Thoracic aorta (tissue), 2 donors: ENCODE results near the gene HDAC5. TPM values are rescaled to one million over a fixed set of nuclear protein-coding genes. Genes with fewer than 3 reads are reported as not detected.

Experiments used
- ATAC-seq: fragments of 150-250 bp; one replicate; pipeline ENCODE4 v1.8.0; 2017; ENCODE audit warnings: low read depth; ENCODE audit not compliant: insufficient number of reproducible peaks, low FRiP score
- DNase-seq: peaks from one replicate; pipeline ENCODE4 v3.0.0-alpha.2; 2020; ENCODE audit warnings: low spot score
- H3K27ac ChIP-seq, 2 donors: fragments of 200-600 bp; sonication (generic); 1 replicate in 1 of 2; 2 replicates in 1 of 2; pipeline ENCODE4 v1.5.1; 2016; ENCODE audit warnings: mild to moderate bottlenecking in 2 of 2, moderate library complexity in 2 of 2
- H3K27me3 ChIP-seq: fragments of 200-600 bp; sonication (generic); replicated peaks from 2 replicates; pipeline ENCODE4 v1.6.0; 2016; ENCODE audit warnings: mild to moderate bottlenecking; ENCODE audit not compliant: insufficient read depth
- H3K36me3 ChIP-seq: fragments of 200-600 bp; sonication (generic); one replicate; pipeline ENCODE4 v1.5.1; 2016
- H3K4me1 ChIP-seq, 2 donors: fragments of 200-600 bp; sonication (generic); 1 replicate in 1 of 2; 2 replicates in 1 of 2; pipeline versions ENCODE4 v1.5.1 to v1.6.0; 2016; ENCODE audit warnings: low read depth in 2 of 2, mild to moderate bottlenecking in 1 of 2; ENCODE audit not compliant: control insufficient read depth in 1 of 2
- H3K4me3 ChIP-seq: fragments of 200-600 bp; sonication (generic); 2 replicates; pipeline ENCODE4 v1.5.1; 2016; ENCODE audit warnings: mild to moderate bottlenecking
- H3K9me3 ChIP-seq: fragments of 200-600 bp; sonication (generic); 2 replicates; pipeline ENCODE4 v1.5.1; 2016
- total RNA-seq, 2 donors: library from RNA; depleted of rRNA; stranded (reverse); fragments of >200 nt; gene quantifications; one replicate each; pipeline versions ENCODE4 v1.1.0 to v1.2.3, GENCODE V29; 2016
- TF ChIP-seq, protein P1 (sequence below): fragments of 200-600 bp; sonication (generic); IDR thresholded peaks from one replicate; pipeline ENCODE4 v1.5.1; 2019; ENCODE audit warnings: antibody characterized with exemption

The HDAC5 gene
- total RNA-seq, 2 donors from 2014 or later, result 76.9 to 115 TPM

DNA sequence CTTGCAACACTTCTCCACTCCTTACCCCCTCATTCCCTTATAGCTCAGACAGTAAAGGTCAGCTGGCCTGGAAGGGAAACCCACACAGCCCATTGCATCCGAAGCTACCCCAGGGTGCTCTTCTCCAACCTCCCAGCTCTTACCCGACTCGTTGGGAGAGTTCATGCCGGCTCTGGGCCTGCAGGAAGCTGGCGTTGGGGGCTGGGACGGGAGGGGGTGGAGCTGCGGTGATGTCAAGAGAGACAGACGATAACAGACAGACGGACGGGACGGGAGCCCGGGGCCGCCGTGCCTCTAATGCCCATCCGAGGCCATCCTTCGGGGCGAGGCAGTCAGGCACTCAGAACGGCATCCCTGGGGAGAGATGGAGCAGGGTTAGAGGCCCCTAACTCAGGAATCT is 6.1 kb downstream of the HDAC5 start:
- H3K4me1 ChIP-seq, result peaks cover 37 to 84% of the 10 kb centered on the region in 2 donors

DNA sequence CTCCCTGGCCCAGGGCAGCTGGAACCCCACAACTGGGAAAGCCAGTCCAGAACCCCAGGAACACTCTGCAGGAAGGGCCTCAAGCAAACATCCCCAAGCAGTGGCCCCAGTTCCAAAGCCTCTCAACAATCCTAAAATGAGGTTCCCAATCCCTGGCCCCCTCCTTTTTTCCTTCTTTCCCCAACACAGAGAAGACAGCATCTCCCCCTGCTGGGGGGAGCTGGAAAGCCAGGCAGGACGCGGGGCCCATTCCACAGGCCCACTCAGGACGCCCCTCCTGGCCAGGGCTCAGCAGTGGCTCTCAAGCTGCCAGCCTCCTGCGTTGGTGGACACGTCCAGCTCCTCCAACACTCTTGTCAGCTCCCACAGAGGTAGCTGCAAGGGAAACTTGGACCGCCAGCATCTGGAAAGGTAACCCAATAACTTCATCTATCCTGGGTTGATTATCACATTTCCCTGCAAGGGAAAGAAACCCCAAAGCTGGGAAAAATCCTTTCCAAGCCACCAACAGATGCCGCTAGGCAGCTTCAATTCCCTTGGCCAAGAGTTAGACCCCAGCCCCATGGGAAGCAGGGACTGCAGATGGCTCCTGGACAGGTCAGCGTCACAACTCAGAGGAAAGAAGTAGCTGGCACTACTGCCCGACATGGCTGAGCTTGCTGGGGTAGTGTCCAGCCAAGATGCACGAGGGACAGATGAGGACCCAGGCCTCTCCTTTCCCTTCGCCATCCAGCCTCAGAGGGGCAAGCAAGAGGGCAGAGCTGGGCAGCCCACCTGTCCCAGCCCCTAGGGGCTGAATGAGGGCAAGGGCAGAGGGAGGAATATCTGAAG is 7.6 kb downstream of the HDAC5 start:
- H3K36me3 ChIP-seq, result peaks cover 28% of the 10 kb centered on the region

More for the DNA sequence above, 6.1 kb downstream of the HDAC5 start:
- Histone ChIP-seq H3K36me3 (peaks cover 28% of the 10 kb centered on the region), H3K9me3 (no peaks in the 10 kb centered on the region), H3K27ac (no peak overlapping the region), H3K27me3 (no peaks in the 10 kb centered on the region), H3K4me3 (no peak overlapping the region)
- DNase-seq (no peak), ATAC-seq (no peak)
- TF ChIP-seq, protein P1, sequence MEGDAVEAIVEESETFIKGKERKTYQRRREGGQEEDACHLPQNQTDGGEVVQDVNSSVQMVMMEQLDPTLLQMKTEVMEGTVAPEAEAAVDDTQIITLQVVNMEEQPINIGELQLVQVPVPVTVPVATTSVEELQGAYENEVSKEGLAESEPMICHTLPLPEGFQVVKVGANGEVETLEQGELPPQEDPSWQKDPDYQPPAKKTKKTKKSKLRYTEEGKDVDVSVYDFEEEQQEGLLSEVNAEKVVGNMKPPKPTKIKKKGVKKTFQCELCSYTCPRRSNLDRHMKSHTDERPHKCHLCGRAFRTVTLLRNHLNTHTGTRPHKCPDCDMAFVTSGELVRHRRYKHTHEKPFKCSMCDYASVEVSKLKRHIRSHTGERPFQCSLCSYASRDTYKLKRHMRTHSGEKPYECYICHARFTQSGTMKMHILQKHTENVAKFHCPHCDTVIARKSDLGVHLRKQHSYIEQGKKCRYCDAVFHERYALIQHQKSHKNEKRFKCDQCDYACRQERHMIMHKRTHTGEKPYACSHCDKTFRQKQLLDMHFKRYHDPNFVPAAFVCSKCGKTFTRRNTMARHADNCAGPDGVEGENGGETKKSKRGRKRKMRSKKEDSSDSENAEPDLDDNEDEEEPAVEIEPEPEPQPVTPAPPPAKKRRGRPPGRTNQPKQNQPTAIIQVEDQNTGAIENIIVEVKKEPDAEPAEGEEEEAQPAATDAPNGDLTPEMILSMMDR, result no peak

GRCh38 chr17:44113868-44114840 is 9.3 kb downstream of the HDAC5 start:
- H3K9me3 ChIP-seq, result no peaks in the 10 kb centered on the region
- ATAC-seq, result no peak
- TF ChIP-seq, protein P1, result no peak
- no peak overlapping the region for H3K4me3 ChIP-seq
- peaks cover 46 to 87% of the 10 kb centered on the region in 2 donors for H3K4me1 ChIP-seq
- H3K27me3 ChIP-seq, result no peaks in the 10 kb centered on the region
- H3K36me3 ChIP-seq, result peaks cover 28% of the 10 kb centered on the region
- peak overlapping the region; percentile 55 to 97 for H3K27ac ChIP-seq
- no peak for DNase-seq

More for the DNA sequence above, 7.6 kb downstream of the HDAC5 start:
- DNase-seq, result no peak
- Histone ChIP-seq H3K27ac (peak overlapping the region; percentile 0 to 14), H3K4me1 (peaks cover 36 to 87% of the 10 kb centered on the region in 2 donors), H3K27me3 (no peaks in the 10 kb centered on the region), H3K9me3 (no peaks in the 10 kb centered on the region), H3K4me3 (no peak overlapping the region)
- TF ChIP-seq, protein P1, result peak; percentile 81
- no peak for ATAC-seq

DNA sequence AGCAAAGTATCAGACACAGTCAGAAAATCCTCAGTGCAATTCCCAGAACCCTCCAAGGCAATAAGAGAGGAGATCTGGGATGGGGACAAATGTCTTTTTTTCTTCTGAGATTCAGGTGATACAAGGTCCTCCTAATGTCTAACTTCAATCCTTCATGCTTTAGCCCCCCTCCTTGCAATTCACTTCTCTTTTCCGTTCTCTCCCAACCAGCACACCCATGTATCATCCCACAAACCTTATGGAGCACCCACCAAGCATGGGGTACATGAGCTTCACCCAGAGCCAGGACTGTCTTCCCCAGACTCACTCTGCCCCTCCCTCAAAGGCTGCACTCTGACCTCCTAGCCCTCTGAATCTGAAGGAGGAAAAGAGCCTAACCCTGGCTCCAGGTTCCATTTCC is 10.1 kb downstream of the HDAC5 start:
- H3K4me1 ChIP-seq, result peaks cover 51 to 85% of the 10 kb centered on the region in 2 donors
- DNase-seq (no peak), ATAC-seq (no peak)
- TF ChIP-seq, protein P1, result no peak
- no peaks in the 10 kb centered on the region for H3K9me3 ChIP-seq
- H3K27me3 ChIP-seq, result no peaks in the 10 kb centered on the region
- peaks cover 28% of the 10 kb centered on the region for H3K36me3 ChIP-seq
- H3K4me3 ChIP-seq, result no peak overlapping the region
- H3K27ac ChIP-seq, result peak overlapping the region; percentile 55 to 97
